Limb (tissue), 2 donors: ENCODE measurements around the gene APLN.
A peak's percentile ranks its signal among the peaks of the same experiment; 100 is the strongest.

Source experiments
- DNase-seq, 2 donors: peaks; one replicate each; pipeline ENCODE4 v3.0.0-alpha.2; 2016; ENCODE audit errors: extremely low spot score in 2 of 2

APLN gene

DNA sequence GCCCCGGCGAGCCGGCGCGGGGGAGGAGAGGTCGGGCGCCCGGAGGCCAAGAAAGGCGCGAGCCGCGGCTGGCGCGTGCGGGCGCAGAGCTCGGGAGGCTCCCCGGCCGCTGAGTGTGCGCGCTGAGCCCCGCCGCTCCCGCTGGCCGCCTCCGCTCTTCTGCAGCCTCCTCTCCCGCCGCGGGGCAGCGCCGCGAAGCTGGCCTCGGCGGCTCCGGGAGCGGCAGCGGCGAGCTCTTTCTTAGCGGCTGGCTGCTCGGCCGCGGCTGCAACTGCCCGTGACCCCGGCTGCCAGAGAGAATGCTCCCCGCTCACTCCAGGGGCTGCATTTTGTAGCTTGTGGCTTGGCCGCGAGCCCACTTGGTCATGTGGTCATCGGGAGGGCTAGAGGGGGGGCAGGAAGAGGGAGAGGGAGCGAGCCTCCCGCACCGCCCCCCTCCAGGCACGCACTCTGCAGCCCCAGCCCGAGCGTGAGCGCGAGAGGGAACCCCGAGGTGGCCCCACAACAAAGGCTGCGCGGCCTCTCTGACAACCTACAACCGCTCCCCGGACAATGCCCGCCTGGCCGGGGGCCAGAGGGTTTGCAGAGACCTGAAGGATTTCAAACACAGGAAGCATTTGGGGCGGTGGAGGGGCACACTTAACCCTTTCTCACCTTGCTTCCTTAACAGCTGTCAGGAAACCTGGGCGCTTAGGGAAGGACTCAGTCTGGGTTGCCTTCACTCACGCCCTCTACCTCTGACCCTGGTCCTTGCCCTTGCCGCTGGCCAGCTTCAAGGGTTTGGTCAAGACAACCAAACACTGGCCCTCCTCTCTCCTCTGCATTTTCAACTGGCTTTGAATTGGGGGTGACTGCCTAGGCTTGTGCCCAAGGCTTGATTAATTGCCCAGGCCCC, at the start of gene APLN:
APLN (minus strand) TSS at position 305 of the 895 bp plus-strand sequence. CDS start 326 bp downstream, outside the sequence.
- DNase-seq: peak; percentile 19 to 71

GRCh38 chrX:129704491-129704890, 49.7 kb upstream of the APLN start:
- DNase-seq: no peak

DNA sequence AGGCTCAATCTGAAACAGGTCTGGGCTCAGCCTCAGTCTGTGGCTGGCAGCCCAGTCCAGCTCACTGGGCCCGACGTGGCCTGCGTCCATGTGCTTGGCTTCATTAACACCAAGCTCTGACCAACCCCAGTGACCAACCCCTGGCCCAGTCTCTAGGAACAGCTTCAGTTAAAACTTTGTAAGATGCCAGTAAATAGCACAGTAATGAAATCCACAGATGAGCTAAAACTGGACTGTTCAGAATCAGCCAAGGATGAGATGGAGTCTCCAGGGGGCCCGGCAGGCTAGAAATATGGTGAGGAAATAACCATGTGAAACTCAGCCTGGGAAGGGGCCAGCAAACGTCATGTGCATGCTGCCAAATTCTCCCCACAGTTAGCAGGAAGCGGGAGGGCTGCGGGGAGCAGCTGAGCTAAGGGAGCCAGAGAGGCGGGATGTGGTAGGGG, 46.9 kb upstream of the APLN start:
- DNase-seq: peak; percentile 57 to 67

DNA sequence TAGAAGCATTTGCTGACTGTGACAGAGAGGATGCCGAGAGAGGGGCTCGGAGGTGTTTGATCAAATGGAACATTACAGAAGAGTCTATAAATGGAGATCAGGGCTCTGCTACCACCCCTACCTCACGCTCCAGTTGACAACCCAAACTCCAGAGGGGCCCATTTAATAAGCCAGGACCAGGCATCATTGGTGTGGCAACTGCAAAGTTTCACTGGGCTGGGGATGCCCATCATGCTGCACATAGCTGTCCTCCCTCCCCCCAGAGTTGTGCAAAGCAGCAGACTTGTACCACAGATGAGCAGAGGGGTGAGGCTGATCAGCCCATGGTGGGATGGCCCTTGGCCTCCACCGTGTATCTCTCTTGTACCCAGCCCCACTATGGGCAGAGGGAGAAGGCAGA, 45.8 kb upstream of the APLN start:
- no peak for DNase-seq

GRCh38 chrX:129698150-129698549, 43.4 kb upstream of the APLN start:
- DNase-seq: no peak

DNA sequence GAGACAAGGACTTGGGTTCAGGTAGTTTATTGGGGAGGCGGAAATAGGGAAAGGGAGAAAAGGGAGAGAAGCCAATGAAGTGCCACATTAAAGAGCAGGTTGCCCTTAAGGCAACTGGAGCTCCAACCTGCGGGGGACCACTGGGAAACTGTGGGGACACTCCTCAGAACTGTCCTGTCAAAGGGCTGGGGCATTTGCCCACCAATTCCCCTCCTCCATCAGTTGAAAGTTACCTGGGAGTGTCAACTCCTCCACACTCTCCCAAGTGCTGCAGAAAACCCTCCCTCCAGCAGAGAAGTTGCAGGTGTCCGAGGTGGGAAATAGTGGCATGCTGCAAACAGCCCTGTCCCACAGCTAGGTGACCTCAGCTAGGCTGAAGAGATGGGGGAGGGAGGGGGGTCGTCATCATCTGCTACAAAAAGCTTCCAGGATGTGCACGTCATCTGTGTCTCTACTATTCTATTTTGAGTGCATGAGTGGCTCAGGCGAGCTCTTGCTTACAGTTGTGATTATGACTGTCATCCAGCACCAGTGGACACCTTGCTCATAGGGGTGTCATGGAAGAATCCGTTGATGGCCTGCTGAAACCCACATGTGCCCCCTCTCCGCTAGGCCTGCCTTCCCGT, 42.6 kb upstream of the APLN start:
- no peak for DNase-seq

DNA sequence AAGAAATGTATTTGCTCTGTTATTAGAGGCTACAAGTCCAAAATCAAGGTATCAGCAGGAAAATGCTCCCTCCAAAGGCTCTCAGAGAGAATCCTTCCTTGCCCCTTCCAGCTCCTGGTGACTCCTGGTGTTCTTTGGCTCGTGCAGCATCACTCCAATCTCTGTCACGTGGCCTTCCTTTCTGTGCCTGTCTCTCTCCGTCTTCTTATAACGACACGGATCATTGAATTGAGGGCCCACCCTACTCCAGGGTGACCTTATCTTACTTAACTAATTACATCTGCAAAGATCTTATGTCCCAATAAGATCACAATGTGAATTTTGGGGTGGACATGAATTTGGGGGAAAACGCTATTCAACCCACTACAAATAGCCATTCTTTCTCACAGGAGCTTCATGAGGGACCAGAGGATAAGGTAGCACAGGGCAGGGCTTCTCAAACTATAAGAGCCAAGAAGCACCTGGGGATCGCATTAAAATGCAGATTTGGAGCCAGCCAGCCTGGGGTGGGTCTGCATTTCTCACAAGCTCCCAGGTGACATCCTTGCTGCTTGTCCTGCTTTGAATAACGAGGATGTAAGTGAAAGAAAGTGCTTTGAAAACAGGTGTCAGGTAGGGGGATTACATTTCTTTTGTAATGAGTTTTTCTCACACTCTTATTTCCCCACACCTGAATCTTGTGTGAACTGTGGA, 41.9 kb upstream of the APLN start:
- no peak for DNase-seq

- DNase-seq: no peak
Observed at GRCh38 chrX:129695937-129696336, 41.2 kb upstream of the APLN start.

DNA sequence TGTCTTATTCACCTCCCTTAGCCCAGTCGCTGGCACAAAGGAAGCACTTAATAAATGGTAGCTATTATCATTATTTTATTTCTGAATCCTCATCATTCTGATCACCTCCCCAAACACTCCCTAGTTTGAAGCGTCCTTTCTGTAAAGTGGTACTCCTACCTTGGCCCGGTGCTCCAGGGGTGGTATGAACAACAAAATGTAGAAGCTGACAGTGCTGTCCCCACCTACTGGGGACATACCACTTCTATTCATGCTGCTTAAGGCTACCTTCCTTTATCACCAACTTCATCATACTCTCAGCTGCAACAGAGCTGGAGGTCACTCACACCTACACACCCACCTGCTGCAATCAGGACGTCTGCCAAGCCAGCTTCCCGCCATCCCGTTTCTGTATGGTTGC, 40.8 kb upstream of the APLN start:
- DNase-seq: no peak

DNA sequence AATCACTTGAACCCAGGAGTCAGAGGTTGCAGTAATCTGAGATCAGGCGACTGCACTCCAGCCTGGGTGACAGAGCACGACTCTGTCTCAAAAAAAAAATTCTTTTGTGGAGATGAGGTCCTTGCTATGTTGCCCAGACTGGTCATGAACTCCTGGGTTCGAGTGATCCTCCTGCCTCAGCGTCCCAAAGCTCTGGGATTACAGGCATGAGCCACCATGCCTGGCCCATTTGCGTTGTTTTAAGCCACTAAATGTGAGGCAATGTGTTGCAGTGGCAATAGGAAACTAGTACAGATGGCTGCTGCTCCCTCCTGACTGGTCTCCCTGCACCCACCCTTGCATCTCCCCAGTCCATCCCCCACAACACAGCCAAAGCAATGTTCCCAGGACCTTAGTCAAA, 40.0 kb upstream of the APLN start:
- DNase-seq: no peak

GRCh38 chrX:129693354-129693753, 38.6 kb upstream of the APLN start:
- no peak for DNase-seq

DNA sequence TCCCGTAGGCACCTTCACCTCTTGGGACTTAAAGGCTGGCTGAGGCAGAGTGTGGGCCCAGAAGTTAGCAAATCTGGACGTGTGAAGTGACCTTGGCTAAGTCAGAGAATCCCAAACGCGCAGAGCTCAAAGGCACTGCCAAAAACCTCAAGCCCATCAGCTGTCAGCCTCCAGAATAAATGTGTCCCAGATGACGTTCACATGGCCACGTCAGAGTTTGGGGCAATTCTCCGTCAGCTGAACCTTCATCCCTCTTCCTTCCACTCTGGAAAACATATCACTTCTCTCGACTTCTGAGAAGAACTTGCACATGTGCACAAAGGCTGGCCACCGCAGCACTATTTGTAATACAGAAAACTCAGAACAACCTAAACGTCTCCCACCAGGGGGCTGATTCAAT, 35.7 kb upstream of the APLN start:
- no peak for DNase-seq

DNA sequence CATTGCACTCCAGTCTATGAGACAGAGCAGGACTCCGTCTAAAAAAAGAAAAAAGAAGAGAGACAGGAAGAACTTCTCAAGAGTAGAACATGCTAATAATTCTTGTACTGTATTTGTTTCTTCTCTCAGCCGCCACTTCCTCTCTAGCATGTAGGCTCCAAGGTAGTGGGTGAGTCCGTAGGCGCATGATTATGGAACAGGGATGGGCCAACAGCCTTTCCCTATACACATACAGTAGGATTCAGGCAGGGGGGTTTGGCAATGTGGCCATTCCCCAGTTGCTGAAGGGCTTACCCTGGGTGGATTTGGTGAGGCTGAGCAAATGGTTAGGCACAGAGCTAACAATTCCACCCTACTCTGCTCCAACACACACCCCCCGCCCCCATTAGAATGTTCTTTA, 35.0 kb upstream of the APLN start:
- DNase-seq: no peak

- no peak for DNase-seq
Observed at GRCh38 chrX:129688097-129688496, 33.3 kb upstream of the APLN start.

- DNase-seq: peak in 1 of 2 donors; percentile 25
Observed at GRCh38 chrX:129686422-129686948, 31.7 kb upstream of the APLN start.

DNA sequence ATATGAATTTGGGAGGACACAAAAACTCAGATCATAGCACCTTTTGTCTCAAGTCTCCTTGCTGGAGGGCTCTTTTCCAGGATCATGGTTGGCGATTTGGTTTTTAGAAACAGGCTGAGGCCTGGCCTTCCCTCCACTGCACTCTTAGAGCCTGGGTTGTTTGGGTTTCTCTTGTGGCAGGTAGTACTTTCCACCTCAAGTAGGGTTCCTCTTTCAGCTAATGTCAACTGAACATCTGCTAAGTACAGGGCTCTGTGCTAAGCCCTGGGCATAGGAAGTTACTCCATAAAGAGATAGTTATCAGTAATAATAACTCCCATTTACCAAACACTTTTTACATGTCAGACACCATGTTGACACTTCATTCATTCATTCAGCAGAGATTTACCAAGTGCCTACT, 28.2 kb upstream of the APLN start:
- DNase-seq: no peak

DNA sequence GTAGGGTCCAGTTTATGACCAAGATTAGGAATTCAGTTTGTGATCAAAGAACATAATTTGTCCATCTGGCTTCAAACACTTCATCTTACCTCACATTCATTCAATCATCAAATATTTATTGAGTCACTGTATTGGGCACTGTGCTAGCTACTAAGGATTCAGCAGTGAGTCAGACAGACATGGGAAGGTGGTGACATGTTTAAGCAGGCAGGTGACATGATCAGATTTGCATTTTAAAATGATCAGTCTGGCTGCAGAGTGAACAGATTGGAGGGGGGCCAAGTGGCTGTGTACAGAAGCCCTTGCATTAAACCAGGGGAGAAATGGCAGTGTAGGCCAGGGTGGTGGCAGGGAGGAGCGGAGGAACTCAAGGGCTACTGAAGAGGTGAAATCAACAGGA, 25.1 kb upstream of the APLN start:
- DNase-seq: no peak

DNA sequence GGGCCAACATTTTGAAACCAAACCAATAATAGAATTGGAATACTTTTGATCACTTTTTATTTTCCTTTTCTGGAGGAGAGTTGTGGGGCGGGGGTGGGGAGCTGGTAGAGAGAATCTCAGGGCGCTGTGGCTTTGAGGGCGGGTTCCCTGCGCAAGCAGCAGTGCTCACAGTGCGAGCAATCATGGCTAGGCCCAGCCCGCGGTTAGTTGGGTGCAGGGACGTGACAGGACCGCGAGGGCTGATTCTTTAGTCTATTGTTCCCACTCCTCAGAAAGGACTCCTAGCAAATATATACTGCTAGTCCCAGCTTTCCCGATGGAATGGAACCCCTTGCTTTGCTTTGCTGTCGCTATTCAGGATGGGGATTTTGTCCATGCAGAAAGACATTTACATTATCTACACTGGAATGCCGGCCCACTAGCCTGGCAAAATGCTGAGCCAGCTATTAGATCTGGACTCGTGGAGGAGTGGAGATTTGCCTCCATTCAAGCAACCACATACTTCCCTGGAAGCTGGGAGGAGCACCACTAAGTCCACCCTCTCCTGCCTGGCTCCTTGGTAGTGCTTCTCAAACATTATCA, 23.9 kb upstream of the APLN start:
- DNase-seq: peak in 1 of 2 donors; percentile 29

GRCh38 chrX:129667412-129667811, 12.7 kb upstream of the APLN start:
- DNase-seq: no peak

GRCh38 chrX:129665916-129666644, 11.3 kb upstream of the APLN start:
- DNase-seq: no peak

DNA sequence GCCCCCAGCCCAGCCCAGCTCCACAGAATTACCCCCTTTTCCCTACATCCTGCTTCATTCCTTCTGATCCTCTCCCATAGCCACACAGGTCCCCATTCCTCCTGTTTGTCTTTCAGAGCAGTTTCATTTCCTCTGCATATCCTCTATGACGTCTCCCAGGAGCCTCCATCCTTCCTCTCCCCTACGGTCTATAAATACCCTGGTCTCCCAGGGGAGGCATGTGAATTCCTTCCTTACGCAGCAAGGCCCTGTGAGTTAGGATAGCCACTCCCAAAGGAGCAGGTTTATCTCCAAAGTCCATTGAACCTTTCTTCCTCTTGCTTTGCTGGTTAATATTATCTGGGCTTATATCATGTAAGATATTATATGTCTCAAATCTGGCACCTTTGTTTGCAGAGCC, 8.4 kb upstream of the APLN start:
- no peak for DNase-seq
